OCI-LY1 (cell line): ENCODE data around the gene EEIG1.

Source experiments
- H2AFZ ChIP-seq: fragments of 200-600 bp; sonication (generic), shearing (Covaris generic); 2 replicates; pipeline ENCODE4 v1.6.0; 2014; ENCODE audit warnings: antibody characterized with exemption, mild to moderate bottlenecking, low read length
- H3F3A ChIP-seq: fragments of 200-600 bp; sonication (generic), shearing (Covaris generic); 2 replicates; pipeline ENCODE4 v1.6.0; 2014; ENCODE audit warnings: mild to moderate bottlenecking, antibody characterized with exemption, low read length, moderate library complexity; ENCODE audit not compliant: insufficient read depth
- H3K27ac ChIP-seq: fragments of 200-600 bp; sonication (generic); 2 replicates; pipeline ENCODE4 v1.5.1; 2014; ENCODE audit warnings: low read length, mixed run types, mild to moderate bottlenecking, low read depth; ENCODE audit not compliant: poor library complexity, severe bottlenecking
- H3K27me3 ChIP-seq: fragments of 200-600 bp; sonication (generic); 2 replicates; pipeline ENCODE4 v1.6.0; 2014; ENCODE audit warnings: antibody characterized with exemption, mild to moderate bottlenecking, low read length, moderate library complexity; ENCODE audit not compliant: insufficient read depth
- H3K36me3 ChIP-seq: fragments of 200-600 bp; sonication (generic); 2 replicates; pipeline ENCODE4 v1.6.1; 2014; ENCODE audit warnings: mild to moderate bottlenecking, antibody characterized with exemption, low read length, moderate library complexity, mixed read lengths; ENCODE audit not compliant: insufficient read depth
- H3K4me1 ChIP-seq: fragments of 200-600 bp; sonication (generic); 2 replicates; pipeline ENCODE4 v1.5.1; 2014; ENCODE audit warnings: mild to moderate bottlenecking, low read length, moderate library complexity; ENCODE audit not compliant: insufficient read depth, severe bottlenecking
- H3K4me2 ChIP-seq: fragments of 200-600 bp; sonication (generic), shearing (Covaris generic); 2 replicates; pipeline ENCODE4 v1.6.1; 2014; ENCODE audit warnings: low read length
- H3K4me3 ChIP-seq: fragments of 200-600 bp; sonication (generic); 2 replicates; pipeline ENCODE4 v1.5.1; 2014; ENCODE audit warnings: low read length, low read depth, mild to moderate bottlenecking, mixed read lengths; ENCODE audit not compliant: poor library complexity, severe bottlenecking
- H3K79me2 ChIP-seq: fragments of 200-600 bp; shearing (Covaris generic); 2 replicates; pipeline ENCODE4 v1.6.1; 2016; ENCODE audit warnings: mixed run types, low read length, mixed read lengths; ENCODE audit not compliant: insufficient read depth
- H3K9ac ChIP-seq: fragments of 200-600 bp; sonication (generic), shearing (Covaris generic); 2 replicates; pipeline ENCODE4 v1.6.1; 2014; ENCODE audit warnings: mild to moderate bottlenecking, low read length, mixed read lengths
- H3K9me2 ChIP-seq: fragments of 200-600 bp; sonication (generic), shearing (Covaris generic); 2 replicates; pipeline ENCODE4 v1.6.1; 2014; ENCODE audit warnings: low read depth, mild to moderate bottlenecking, low read length, mixed read lengths
- H3K9me3 ChIP-seq: fragments of 200-600 bp; shearing (Covaris generic); 2 replicates; pipeline ENCODE4 v1.6.1; 2014; ENCODE audit warnings: low read length, mixed read lengths
- H4K20me1 ChIP-seq: fragments of 200-600 bp; sonication (generic), shearing (Covaris generic); 2 replicates; pipeline ENCODE4 v1.6.0; 2016; ENCODE audit warnings: mild to moderate bottlenecking, low read length; ENCODE audit not compliant: insufficient read depth
- EZH2 ChIP-seq: fragments of 200-600 bp; sonication (generic), shearing (Covaris generic); IDR thresholded peaks from 2 replicates; pipeline ENCODE4 v1.8.0; 2017; ENCODE audit warnings: borderline replicate concordance, mixed run types, mild to moderate bottlenecking, antibody characterized with exemption, low read length, moderate library complexity, mixed read lengths
- TF ChIP-seq, protein P1 (sequence below): fragments of 200-600 bp; sonication (generic), shearing (Covaris generic); IDR thresholded peaks from 2 replicates; pipeline ENCODE4 v1.5.1; 2017; ENCODE audit warnings: mild to moderate bottlenecking, antibody characterized with exemption, low read length, moderate library complexity, mixed read lengths

Gene EEIG1

DNA sequence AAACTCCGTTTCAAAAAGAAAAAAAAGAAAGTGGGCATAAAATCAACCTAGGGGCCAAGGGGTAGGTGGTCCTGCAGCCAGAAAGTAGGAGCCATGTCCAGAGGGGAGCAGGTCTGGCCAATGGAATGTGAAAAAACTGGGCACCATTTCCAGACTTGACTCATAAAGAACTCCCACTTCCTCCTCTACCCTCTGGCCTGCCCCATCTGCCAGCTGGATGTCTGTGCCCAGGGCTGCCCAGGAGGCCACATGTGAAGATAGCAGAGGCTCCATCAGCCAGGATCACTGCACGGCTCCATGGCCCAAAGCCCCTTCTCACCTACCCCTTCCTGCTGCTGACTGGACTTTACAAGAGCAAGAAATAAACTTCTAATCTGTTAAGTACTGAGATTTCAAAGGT is 42.1 kb upstream of the EEIG1 start:
- Histone ChIP-seq H3K79me2 (no peaks in the 10 kb centered on the region), H2AFZ (no peak overlapping the region)

DNA sequence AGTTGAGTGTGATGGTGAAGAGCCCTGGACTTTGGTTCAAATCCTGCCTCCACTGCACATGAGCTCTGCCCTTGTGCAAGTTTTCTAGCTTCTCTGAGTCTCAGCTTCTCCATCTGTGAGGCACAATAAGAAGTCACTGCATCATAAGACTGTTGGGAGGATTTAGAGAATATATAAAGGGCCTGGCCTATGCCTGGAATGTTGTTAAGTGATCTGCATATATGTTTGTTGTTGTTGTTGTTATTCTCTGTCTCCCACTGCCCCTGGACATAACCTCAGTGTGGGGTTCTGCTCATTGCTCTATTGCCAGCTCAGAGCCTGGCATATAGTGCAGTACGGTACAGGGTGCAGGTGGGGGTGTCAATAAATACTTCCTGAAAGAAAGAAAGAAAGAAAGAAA is 40.3 kb upstream of the EEIG1 start:
- no peaks in the 10 kb centered on the region for H3K9me3 ChIP-seq
- H3K79me2 ChIP-seq = no peaks in the 10 kb centered on the region
- H3K27ac ChIP-seq = no peak overlapping the region
- no peak overlapping the region for H3K9ac ChIP-seq
- H3K4me3 ChIP-seq = no peak overlapping the region
- H4K20me1 ChIP-seq = no peaks in the 10 kb centered on the region
- H3K36me3 ChIP-seq = no peaks in the 10 kb centered on the region
- H3K4me2 ChIP-seq = no peak overlapping the region
- H3K27me3 ChIP-seq = no peaks in the 10 kb centered on the region
- TF ChIP-seq EZH2 = no peak
- TF ChIP-seq, protein P1, sequence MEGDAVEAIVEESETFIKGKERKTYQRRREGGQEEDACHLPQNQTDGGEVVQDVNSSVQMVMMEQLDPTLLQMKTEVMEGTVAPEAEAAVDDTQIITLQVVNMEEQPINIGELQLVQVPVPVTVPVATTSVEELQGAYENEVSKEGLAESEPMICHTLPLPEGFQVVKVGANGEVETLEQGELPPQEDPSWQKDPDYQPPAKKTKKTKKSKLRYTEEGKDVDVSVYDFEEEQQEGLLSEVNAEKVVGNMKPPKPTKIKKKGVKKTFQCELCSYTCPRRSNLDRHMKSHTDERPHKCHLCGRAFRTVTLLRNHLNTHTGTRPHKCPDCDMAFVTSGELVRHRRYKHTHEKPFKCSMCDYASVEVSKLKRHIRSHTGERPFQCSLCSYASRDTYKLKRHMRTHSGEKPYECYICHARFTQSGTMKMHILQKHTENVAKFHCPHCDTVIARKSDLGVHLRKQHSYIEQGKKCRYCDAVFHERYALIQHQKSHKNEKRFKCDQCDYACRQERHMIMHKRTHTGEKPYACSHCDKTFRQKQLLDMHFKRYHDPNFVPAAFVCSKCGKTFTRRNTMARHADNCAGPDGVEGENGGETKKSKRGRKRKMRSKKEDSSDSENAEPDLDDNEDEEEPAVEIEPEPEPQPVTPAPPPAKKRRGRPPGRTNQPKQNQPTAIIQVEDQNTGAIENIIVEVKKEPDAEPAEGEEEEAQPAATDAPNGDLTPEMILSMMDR = no peak
- no peak overlapping the region for H2AFZ ChIP-seq
- H3F3A ChIP-seq = peaks cover 6% of the 10 kb centered on the region; the same call in 1 of the 2 replicates
- no peaks in the 10 kb centered on the region for H3K9me2 ChIP-seq
- peaks cover 36% of the 10 kb centered on the region for H3K4me1 ChIP-seq

More for the DNA sequence above, 42.1 kb upstream of the EEIG1 start:
- H3K9me2 ChIP-seq = no peaks in the 10 kb centered on the region
- H3K9me3 ChIP-seq = no peaks in the 10 kb centered on the region
- no peaks in the 10 kb centered on the region for H3K36me3 ChIP-seq
- no peak overlapping the region for H3K9ac ChIP-seq
- TF ChIP-seq EZH2 = no peak
- TF ChIP-seq, protein P1 = no peak
- no peaks in the 10 kb centered on the region for H3K27me3 ChIP-seq
- no peak overlapping the region for H3K4me3 ChIP-seq
- H4K20me1 ChIP-seq = no peaks in the 10 kb centered on the region
- no peak overlapping the region for H3K4me2 ChIP-seq
- H3K4me1 ChIP-seq = peaks cover 54% of the 10 kb centered on the region
- peaks cover 6% of the 10 kb centered on the region; the same call in 1 of the 2 replicates for H3F3A ChIP-seq
- H3K27ac ChIP-seq = no peak overlapping the region

DNA sequence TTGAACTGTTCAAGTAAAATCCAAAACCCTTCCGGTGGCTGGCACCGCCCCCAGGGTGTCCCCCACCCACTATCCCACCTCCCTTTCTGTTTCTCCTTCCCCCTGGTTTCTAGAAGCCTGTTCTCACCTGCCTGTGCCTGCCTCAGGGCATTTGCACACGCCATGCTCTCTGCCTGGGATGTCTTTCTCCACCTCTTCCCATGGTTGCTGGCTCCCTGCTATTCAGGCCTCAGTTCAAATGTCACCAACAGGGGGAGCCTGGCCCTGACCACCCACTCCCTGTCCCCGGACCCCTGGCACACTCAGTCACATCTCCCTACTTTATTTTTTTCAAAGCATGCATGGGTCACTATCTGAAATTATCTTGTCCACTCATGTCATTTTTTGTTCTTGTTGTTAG is 39.9 kb upstream of the EEIG1 start:
- H2AFZ ChIP-seq = no peak overlapping the region
- no peaks in the 10 kb centered on the region for H3K36me3 ChIP-seq
- H3K27me3 ChIP-seq = no peaks in the 10 kb centered on the region
- no peaks in the 10 kb centered on the region for H3K79me2 ChIP-seq
- H3K4me2 ChIP-seq = no peak overlapping the region
- H3K9me2 ChIP-seq = no peaks in the 10 kb centered on the region
- H3K4me1 ChIP-seq = peaks cover 32% of the 10 kb centered on the region
- H3K9ac ChIP-seq = no peak overlapping the region
- H3K9me3 ChIP-seq = no peaks in the 10 kb centered on the region
- no peak overlapping the region for H3K4me3 ChIP-seq
- H4K20me1 ChIP-seq = no peaks in the 10 kb centered on the region
- no peak overlapping the region for H3K27ac ChIP-seq
- TF ChIP-seq, protein P1 = peak; percentile 64
- no peak for TF ChIP-seq EZH2
- peaks cover 6% of the 10 kb centered on the region; the same call in 1 of the 2 replicates for H3F3A ChIP-seq
